ENCODE measurements around the gene LRRC74B. TPM values are rescaled to one million over a fixed set of nuclear protein-coding genes. Genes with fewer than 3 reads are reported as not detected.

Gene LRRC74B
- total and polyA plus RNA-seq, 2 of the 4 experiments (the other 2 are of a cell fraction): not detected

DNA sequence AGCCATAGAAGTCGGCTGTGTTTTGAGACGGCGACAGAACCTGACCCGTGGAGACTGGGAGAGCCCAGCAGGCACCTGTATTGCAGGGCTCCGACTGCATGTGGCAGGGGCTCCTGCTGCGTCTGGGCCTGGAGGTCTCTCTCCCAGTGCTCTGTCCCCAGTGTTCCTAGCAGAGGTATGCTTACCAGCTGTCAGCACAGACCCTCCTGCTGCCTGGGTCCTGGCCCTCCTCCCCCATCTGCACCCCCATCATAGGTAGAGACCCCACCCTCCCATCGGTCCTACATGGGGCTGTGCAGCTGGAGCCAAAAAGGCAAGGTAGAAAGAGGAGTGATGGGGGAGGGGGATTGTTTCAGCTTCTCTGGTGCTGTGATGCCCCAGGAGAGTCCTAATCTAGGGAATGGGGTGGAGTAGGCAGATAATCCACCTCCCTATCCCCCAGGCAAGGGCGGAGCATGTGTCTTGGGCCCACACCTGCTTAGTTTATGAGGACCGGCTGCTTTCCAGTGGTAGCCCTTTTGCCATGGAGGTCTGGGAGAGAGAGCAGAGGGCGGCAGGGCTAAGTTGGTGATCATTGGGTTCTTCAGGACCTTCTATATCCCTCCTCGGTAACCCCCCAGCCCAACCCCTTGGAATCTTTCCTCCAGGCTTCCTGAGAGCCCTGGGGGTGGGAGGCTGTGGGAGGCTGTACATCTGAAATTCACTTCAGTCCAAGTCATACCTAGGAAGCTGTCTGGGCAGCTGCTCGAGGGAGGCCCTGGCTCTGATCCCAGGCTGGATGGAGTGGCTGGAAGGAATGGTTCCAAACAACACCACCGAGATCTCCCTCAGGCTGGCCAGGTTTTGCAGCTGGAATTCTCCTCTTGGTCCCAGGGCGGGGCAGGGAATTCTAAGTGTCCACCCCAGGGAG, 18.7 kb upstream of the LRRC74B start:
- Histone ChIP-seq H2AFZ (replicated peaks; ENCODE audit: low read length, poor library complexity) (no peak overlapping the region), H3K23ac (ENCODE audit: low read depth, low read length) (no peak overlapping the region), H3K9ac (ENCODE audit: low read depth, low read length) (no peak overlapping the region), H4K20me1 (ENCODE audit: insufficient read depth, low read length) (no peaks in the 10 kb centered on the region), H2BK5ac (ENCODE audit: low read depth, low read length, poor library complexity, severe bottlenecking) (no peak overlapping the region), H4K91ac (ENCODE audit: insufficient read depth, low read depth, low read length) (no peak overlapping the region), H2BK20ac (ENCODE audit: low read depth, low read length) (no peak overlapping the region), H2AK5ac (ENCODE audit: low read depth, low read length) (0 out of 2 replicates have a peak overlapping the region, but pooled peaks have one; percentile 33), H3K27ac (ENCODE audit: insufficient read depth, low read length) (no peak overlapping the region), H3K4me2 (ENCODE audit: low read depth, low read length) (no peak overlapping the region), H3K4me3 (ENCODE audit: insufficient read depth, low read depth, low read length) (no peak overlapping the region), H3K4ac (ENCODE audit: low read depth, low read length) (0 out of 2 replicates have a peak overlapping the region, but pooled peaks have one; percentile 24), H3K36me3 (ENCODE audit: control insufficient read depth, insufficient read depth, low read length) (no peaks in the 10 kb centered on the region), H4K8ac (ENCODE audit: low read depth in 2 of 2, low read length in 2 of 2) (no peak overlapping the region), H4K5ac (ENCODE audit: low read depth, low read length) (no peak overlapping the region), H3K9me1 (ENCODE audit: insufficient read depth, low read length) (no peaks in the 10 kb centered on the region), H3K14ac (replicated peaks; ENCODE audit: low read depth, low read length) (no peak overlapping the region), H3K4me1 (ENCODE audit: control insufficient read depth, insufficient read depth, low read length) (peaks cover 2% of the 10 kb centered on the region; the same call in 1 of the 2 replicates), H3K18ac (ENCODE audit: low read depth, low read length) (no peak overlapping the region), H3K27me3 (ENCODE audit: control insufficient read depth, insufficient read depth, low read length) (peaks cover 27% of the 10 kb centered on the region), H2AK9ac (replicated peaks; ENCODE audit: low read depth, low read length, poor library complexity) (peak overlapping the region; percentile 69), H3K79me1 (ENCODE audit: low read depth in 1 of 2, low read length in 2 of 2) (no peaks in the 10 kb centered on the region), H2BK15ac (ENCODE audit: low read depth, low read length) (no peak overlapping the region), H2BK120ac (ENCODE audit: low read depth, low read length) (no peak overlapping the region), H3K9me3 (ENCODE audit: control insufficient read depth, insufficient read depth, low read length) (no peaks in the 10 kb centered on the region), H3K56ac (ENCODE audit: extremely low read depth, insufficient read depth, low read length) (no peak overlapping the region)
- ATAC-seq (ENCODE audit: low read depth) (peak; percentile 89), DNase-seq (peak; percentile 68)
- 17% methylated on average over 1 of the region's 14 CpGs; no CpG with 5 or more reads in 1 of the 2 experiments for WGBS, 2 experiments (ENCODE audit: extremely low coverage in 2 of 2, insufficient read length in 1 of 2)
- POLR2A ChIA-PET (ENCODE audit: unreplicated experiment): no interaction called here
- TF ChIP-seq MAFK (IDR thresholded peaks at IDR 0.05; ENCODE audit: low read depth, low read length): no peak
- BruUV-seq (replicated peaks): no TSS peak
- dilution Hi-C loops (cut with HindIII; ENCODE audit: low sequenced_read_pairs, unreplicated experiment) (no loop called here), in situ Hi-C loops (cut with MboI; ENCODE audit: low sequenced_read_pairs) (no loop called here), intact Hi-C loops (cut with micrococcal nuclease) (no loop called here)
- CTCF ChIA-PET: interaction anchor here (0.5 kb wide), 1 partner anchor 30 kb away, joined by 4 read pairs; no protein-coding TSS in a partner anchor

Measured in IMR-90 (cell line).